ENCODE results near the gene AXL. TPM values are rescaled to one million over a fixed set of nuclear protein-coding genes. Genes with fewer than 3 reads are reported as not detected.

The AXL gene
- total and polyA plus RNA-seq, 9 of the 15 experiments (the other 6 are each of a cell fraction or from before 2014, with no cell fraction given), result 0.80 to 6.6 (median 1.6) TPM

- TF ChIP-seq MBD1 (CRISPR knock-in tag; IDR thresholded peaks at IDR 0.05), result no peak
- TF ChIP-seq NKRF (IDR thresholded peaks at IDR 0.05; ENCODE audit: borderline replicate concordance), result no peak
- 0 out of 2 replicates have a peak, but pooled peaks have one; percentile 41 for TF ChIP-seq E4F1 (CRISPR knock-in tag; IDR thresholded peaks at IDR 0.05; ENCODE audit: borderline replicate concordance)
- no peak for TF ChIP-seq SRSF1 (IDR thresholded peaks at IDR 0.05; ENCODE audit: low read depth, low read length)
- no peak for TF ChIP-seq HBP1 (CRISPR knock-in tag; IDR thresholded peaks at IDR 0.05)
- no peak for TF ChIP-seq ZNF584 (CRISPR knock-in tag; IDR thresholded peaks at IDR 0.05; ENCODE audit: low read depth)
- peak; percentile 24 for TF ChIP-seq NEUROD1 (IDR thresholded peaks at IDR 0.05; ENCODE audit: borderline replicate concordance, low read depth, low read length, partially characterized antibody)
- TF ChIP-seq ZNF212 (CRISPR knock-in tag; IDR thresholded peaks at IDR 0.05), result no peak
- no peak for TF ChIP-seq ILK (tag; IDR thresholded peaks at IDR 0.05; ENCODE audit: borderline replicate concordance, low read depth)
- peak; percentile 15; the same call in 1 of the 2 replicates for TF ChIP-seq ZFX (CRISPR knock-in tag; IDR thresholded peaks at IDR 0.05)
- no peak for TF ChIP-seq IFI16 (CRISPR knock-in tag; IDR thresholded peaks at IDR 0.05)
- TF ChIP-seq MNT (conservative IDR thresholded peaks at IDR 0.05), result no peak
- no peak for TF ChIP-seq HMGN3 (IDR thresholded peaks at IDR 0.05; ENCODE audit: borderline replicate concordance, extremely low read depth, insufficient read length, low read depth, low read length)
- TF ChIP-seq VEZF1 (CRISPR knock-in tag; IDR thresholded peaks at IDR 0.05), result no peak; the same call in 1 of the 2 replicates
- TF ChIP-seq GATA2 (CRISPR knock-in tag; IDR thresholded peaks at IDR 0.05), result no peak
Measured at GRCh38 chr19:41308450-41309179, 89.6 kb downstream of the AXL start (continued).
